AG09319 (cell line): ENCODE results near the gene CPN2.

Source experiments
- DNase-seq: peaks from one replicate; pipeline ENCODE4 v3.0.0-alpha.2; 2010; ENCODE audit warnings: low read depth; ENCODE audit errors: extremely low read depth
- CTCF ChIP-seq: IDR thresholded peaks from 2 replicates; pipeline ENCODE4 v1.5.1; 2011; ENCODE audit warnings: low read depth, mild to moderate bottlenecking, inconsistent platforms, low read length, moderate library complexity

The CPN2 gene

GRCh38 chr3:194306771-194307640 is 44.1 kb downstream of the CPN2 start:
- DNase-seq, result no peak

GRCh38 chr3:194306109-194306686 is 44.9 kb downstream of the CPN2 start:
- no peak for TF ChIP-seq CTCF
- no peak for DNase-seq

More at GRCh38 chr3:194306771-194307640, 44.1 kb downstream of the CPN2 start:
- no peak for TF ChIP-seq CTCF

- no peak for TF ChIP-seq CTCF
Observed at GRCh38 chr3:194305356-194306108, 45.6 kb downstream of the CPN2 start.

GRCh38 chr3:194304186-194304917 is 46.8 kb downstream of the CPN2 start:
- DNase-seq, result no peak
- no peak for TF ChIP-seq CTCF

More at GRCh38 chr3:194305356-194306108, 45.6 kb downstream of the CPN2 start:
- DNase-seq, result no peak

- DNase-seq, result no peak
- no peak for TF ChIP-seq CTCF
Observed at GRCh38 chr3:194303749-194304148, 47.4 kb downstream of the CPN2 start.

GRCh38 chr3:194301730-194302129 is 49.4 kb downstream of the CPN2 start:
- DNase-seq, result no peak
- TF ChIP-seq CTCF, result no peak
